Brain microvascular endothelial cell (primary cell): ENCODE measurements around the gene HDAC1.
A peak's percentile ranks its signal among the peaks of the same experiment; 100 is the strongest.

Experiments
- DNase-seq: peaks from one replicate; pipeline ENCODE4 v3.0.0-alpha.2; 2020
- H3K27ac ChIP-seq: fragments of 250-450 bp; sonication (Bioruptor Pico); 2 replicates; pipeline ENCODE4 v1.5.1; 2020; ENCODE audit warnings: mild to moderate bottlenecking, moderate library complexity
- H3K27me3 ChIP-seq: fragments of 250-450 bp; sonication (Bioruptor Pico); replicated peaks from 2 replicates; pipeline ENCODE4 v1.5.1; 2020; ENCODE audit warnings: mild to moderate bottlenecking
- H3K36me3 ChIP-seq: fragments of 250-450 bp; sonication (Bioruptor Pico); replicated peaks from 2 replicates; pipeline ENCODE4 v1.5.1; 2020; ENCODE audit warnings: mild to moderate bottlenecking
- H3K4me3 ChIP-seq: 2 replicates; pipeline ENCODE4 v1.5.1; 2011; ENCODE audit warnings: low read depth, mild to moderate bottlenecking, control low read depth, low read length, moderate library complexity
- in situ Hi-C: cut with HindIII; loops from 2 replicates; pipeline ENCODE4 v1.10.0; 2017; ENCODE audit warnings: low sequenced_read_pairs, low pct_ligation_motif_present
- TF ChIP-seq, protein P1 (sequence below): IDR thresholded peaks from 2 replicates; pipeline ENCODE4 v1.5.1; 2011; ENCODE audit warnings: low read depth, mild to moderate bottlenecking, moderate library complexity, low read length, control low read depth, inconsistent platforms; ENCODE audit errors: missing control alignments

HDAC1 gene

GRCh38 chr1:32372149-32372756 lies 80.4 kb downstream of the HDAC1 start:
- Histone ChIP-seq H3K36me3 (peaks cover 64% of the 10 kb centered on the region), H3K27me3 (no peaks in the 10 kb centered on the region), H3K4me3 (no peak overlapping the region), H3K27ac (no peak overlapping the region)
- in situ Hi-C loops, result no loop called here
- TF ChIP-seq, protein P1, sequence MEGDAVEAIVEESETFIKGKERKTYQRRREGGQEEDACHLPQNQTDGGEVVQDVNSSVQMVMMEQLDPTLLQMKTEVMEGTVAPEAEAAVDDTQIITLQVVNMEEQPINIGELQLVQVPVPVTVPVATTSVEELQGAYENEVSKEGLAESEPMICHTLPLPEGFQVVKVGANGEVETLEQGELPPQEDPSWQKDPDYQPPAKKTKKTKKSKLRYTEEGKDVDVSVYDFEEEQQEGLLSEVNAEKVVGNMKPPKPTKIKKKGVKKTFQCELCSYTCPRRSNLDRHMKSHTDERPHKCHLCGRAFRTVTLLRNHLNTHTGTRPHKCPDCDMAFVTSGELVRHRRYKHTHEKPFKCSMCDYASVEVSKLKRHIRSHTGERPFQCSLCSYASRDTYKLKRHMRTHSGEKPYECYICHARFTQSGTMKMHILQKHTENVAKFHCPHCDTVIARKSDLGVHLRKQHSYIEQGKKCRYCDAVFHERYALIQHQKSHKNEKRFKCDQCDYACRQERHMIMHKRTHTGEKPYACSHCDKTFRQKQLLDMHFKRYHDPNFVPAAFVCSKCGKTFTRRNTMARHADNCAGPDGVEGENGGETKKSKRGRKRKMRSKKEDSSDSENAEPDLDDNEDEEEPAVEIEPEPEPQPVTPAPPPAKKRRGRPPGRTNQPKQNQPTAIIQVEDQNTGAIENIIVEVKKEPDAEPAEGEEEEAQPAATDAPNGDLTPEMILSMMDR, result peak; percentile 14
- DNase-seq, result no peak

DNA sequence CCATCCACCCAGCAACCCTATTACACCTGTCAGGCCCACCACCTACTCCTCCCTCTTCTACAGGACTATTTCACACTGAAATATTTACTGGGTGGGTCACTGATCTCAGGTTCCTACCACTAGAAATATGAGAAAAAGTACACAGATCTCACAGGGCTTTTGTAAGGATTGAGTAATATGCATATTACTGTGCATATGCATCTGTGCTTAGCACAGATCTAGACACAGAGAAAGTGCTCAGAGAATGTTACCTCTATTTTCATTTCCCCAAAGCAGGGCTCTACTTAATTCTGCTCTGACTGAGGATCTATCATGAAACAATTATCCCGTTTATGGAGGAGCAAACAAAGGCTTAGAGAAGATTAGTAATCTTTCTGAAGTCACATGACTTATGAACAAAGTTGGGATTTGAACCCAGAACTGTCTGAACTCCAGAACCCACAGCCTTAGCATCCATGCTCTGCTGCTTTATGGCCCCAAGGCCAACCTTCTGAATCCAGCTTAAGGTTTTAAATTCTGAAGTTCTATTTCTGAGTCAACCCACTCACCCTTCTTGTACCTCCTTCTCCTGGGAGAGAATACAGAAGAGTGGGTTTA lies 82.2 kb downstream of the HDAC1 start:
- TF ChIP-seq, protein P1, result no peak
- Histone ChIP-seq H3K36me3 (peaks cover 71% of the 10 kb centered on the region), H3K27me3 (no peaks in the 10 kb centered on the region), H3K4me3 (no peak overlapping the region), H3K27ac (no peak overlapping the region)
- in situ Hi-C loops, result no loop called here
- no peak for DNase-seq

GRCh38 chr1:32376199-32376598 lies 84.3 kb downstream of the HDAC1 start:
- H3K4me3 ChIP-seq, result no peak overlapping the region
- peaks cover 92% of the 10 kb centered on the region for H3K36me3 ChIP-seq
- in situ Hi-C loops, result no loop called here
- DNase-seq, result no peak
- H3K27me3 ChIP-seq, result no peaks in the 10 kb centered on the region
- no peak overlapping the region for H3K27ac ChIP-seq
- TF ChIP-seq, protein P1, result no peak

- in situ Hi-C loops, result no loop called here
- Histone ChIP-seq H3K27ac (no peak overlapping the region), H3K36me3 (peaks cover 86% of the 10 kb centered on the region), H3K4me3 (no peak overlapping the region), H3K27me3 (no peaks in the 10 kb centered on the region)
- DNase-seq, result no peak
- TF ChIP-seq, protein P1, result no peak
Measured at GRCh38 chr1:32377541-32378220, 85.8 kb downstream of the HDAC1 start.

- in situ Hi-C loops, result no loop called here
- Histone ChIP-seq H3K4me3 (no peak overlapping the region), H3K27me3 (no peaks in the 10 kb centered on the region), H3K27ac (no peak overlapping the region), H3K36me3 (peaks cover 86% of the 10 kb centered on the region)
- no peak for DNase-seq
- TF ChIP-seq, protein P1, result no peak
Measured at GRCh38 chr1:32380057-32380456, 88.2 kb downstream of the HDAC1 start.
